Loucy (cell line): ENCODE data around the gene PRRT4.

Experiments
- H2AFZ ChIP-seq: fragments of 200-600 bp; sonication (generic); 2 replicates; pipeline ENCODE4 v1.6.0; 2016; ENCODE audit warnings: antibody characterized with exemption, mild to moderate bottlenecking, low read length, moderate library complexity
- H3F3A ChIP-seq: fragments of 200-600 bp; 2 replicates; pipeline ENCODE4 v1.6.0; 2016; ENCODE audit warnings: antibody characterized with exemption, low read depth, mild to moderate bottlenecking
- H3K27me3 ChIP-seq: fragments of 200-600 bp; sonication (generic); 2 replicates; pipeline ENCODE4 v1.6.1; 2014; ENCODE audit warnings: low read length, mild to moderate bottlenecking; ENCODE audit not compliant: insufficient read depth, poor library complexity, severe bottlenecking
- H3K36me3 ChIP-seq: fragments of 200-600 bp; sonication (generic); 2 replicates; pipeline ENCODE4 v1.6.1; 2016; ENCODE audit warnings: low read length; ENCODE audit not compliant: insufficient read depth
- H3K4me1 ChIP-seq: fragments of 200-600 bp; sonication (generic); 2 replicates; pipeline ENCODE4 v1.5.1; 2014; ENCODE audit warnings: low read length, mild to moderate bottlenecking; ENCODE audit not compliant: insufficient read depth, poor library complexity, severe bottlenecking
- H3K4me2 ChIP-seq: fragments of 200-600 bp; sonication (generic); 2 replicates; pipeline ENCODE4 v1.6.0; 2014; ENCODE audit warnings: antibody characterized with exemption, low read length, low read depth, mild to moderate bottlenecking; ENCODE audit not compliant: poor library complexity, severe bottlenecking
- H3K4me3 ChIP-seq: fragments of 200-600 bp; sonication (generic); 2 replicates; pipeline ENCODE4 v1.5.1; 2014; ENCODE audit warnings: low read length, mild to moderate bottlenecking, mixed read lengths; ENCODE audit not compliant: poor library complexity, severe bottlenecking
- H3K79me2 ChIP-seq: fragments of 200-600 bp; sonication (generic); 2 replicates; pipeline ENCODE4 v1.6.1; 2014; ENCODE audit warnings: low read length; ENCODE audit not compliant: insufficient read depth
- H3K9ac ChIP-seq: fragments of 200-600 bp; sonication (generic); 2 replicates; pipeline ENCODE4 v1.6.0; 2014; ENCODE audit warnings: mild to moderate bottlenecking, low read depth, low read length, moderate library complexity; ENCODE audit not compliant: poor library complexity, severe bottlenecking
- H3K9me2 ChIP-seq: fragments of 200-600 bp; sonication (generic); replicated peaks from 2 replicates; pipeline ENCODE4 v1.6.1; 2016; ENCODE audit warnings: low read depth, low read length, mixed read lengths
- H3K9me3 ChIP-seq: fragments of 200-600 bp; sonication (generic); 2 replicates; pipeline ENCODE4 v1.6.1; 2014; ENCODE audit warnings: mild to moderate bottlenecking, antibody characterized with exemption, low read length, low read depth; ENCODE audit not compliant: insufficient read depth
- H4K20me1 ChIP-seq: fragments of 200-600 bp; sonication (generic); 2 replicates; pipeline ENCODE4 v1.6.0; 2014; ENCODE audit warnings: antibody characterized with exemption, low read length, mild to moderate bottlenecking; ENCODE audit not compliant: insufficient read depth, poor library complexity, severe bottlenecking
- EZH2phosphoT487 ChIP-seq: fragments of 200-600 bp; IDR thresholded peaks from 2 replicates; pipeline ENCODE4 v1.6.1; 2018; ENCODE audit warnings: antibody characterized with exemption, mild to moderate bottlenecking, moderate library complexity, borderline replicate concordance
- TF ChIP-seq, protein P1 (sequence below): fragments of 200-600 bp; sonication (generic); conservative IDR thresholded peaks from 2 replicates; pipeline ENCODE4 v1.5.1; 2014; ENCODE audit warnings: mild to moderate bottlenecking, antibody characterized with exemption, low read length

The PRRT4 gene

DNA sequence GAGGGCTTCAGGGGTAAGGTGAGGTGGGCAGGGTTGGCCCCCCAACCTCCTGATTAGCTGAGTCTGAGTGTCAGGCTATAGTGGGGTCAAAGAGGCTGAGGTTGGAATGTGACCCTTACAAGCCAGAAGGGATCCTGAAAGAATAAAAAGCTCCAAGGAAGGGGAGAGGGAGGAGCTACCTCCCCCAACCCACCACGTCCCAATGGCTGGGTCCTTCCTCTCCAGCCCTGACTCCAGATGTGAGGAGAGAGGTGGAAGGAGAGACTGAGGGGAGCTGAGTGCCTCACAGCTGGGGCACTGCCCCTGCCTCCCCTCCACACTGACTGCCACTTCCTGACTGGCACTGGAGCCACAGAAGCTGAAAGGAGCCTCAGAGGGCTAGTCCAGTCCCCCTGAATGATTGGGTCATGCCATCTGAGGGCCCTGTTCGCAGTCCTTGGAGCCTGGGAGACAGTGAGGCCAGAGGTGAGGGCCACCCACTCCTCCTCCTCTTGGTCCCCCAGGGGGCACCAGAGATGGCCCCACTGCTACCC is 27.7 kb upstream of the PRRT4 start:
- Histone ChIP-seq H3K4me1 (peaks cover 34% of the 10 kb centered on the region), H3K9me2 (no peaks in the 10 kb centered on the region), H3K4me2 (no peak overlapping the region), H3K79me2 (no peaks in the 10 kb centered on the region), H3K4me3 (no peak overlapping the region), H3F3A (no peaks in the 10 kb centered on the region), H4K20me1 (no peaks in the 10 kb centered on the region), H3K9me3 (no peaks in the 10 kb centered on the region), H3K36me3 (no peaks in the 10 kb centered on the region; the same call in 1 of the 2 replicates), H3K9ac (no peak overlapping the region), H3K27me3 (no peaks in the 10 kb centered on the region), H2AFZ (peak overlapping the region; percentile 10; the same call in 1 of the 2 replicates)
- no peak for TF ChIP-seq EZH2phosphoT487
- TF ChIP-seq, protein P1, sequence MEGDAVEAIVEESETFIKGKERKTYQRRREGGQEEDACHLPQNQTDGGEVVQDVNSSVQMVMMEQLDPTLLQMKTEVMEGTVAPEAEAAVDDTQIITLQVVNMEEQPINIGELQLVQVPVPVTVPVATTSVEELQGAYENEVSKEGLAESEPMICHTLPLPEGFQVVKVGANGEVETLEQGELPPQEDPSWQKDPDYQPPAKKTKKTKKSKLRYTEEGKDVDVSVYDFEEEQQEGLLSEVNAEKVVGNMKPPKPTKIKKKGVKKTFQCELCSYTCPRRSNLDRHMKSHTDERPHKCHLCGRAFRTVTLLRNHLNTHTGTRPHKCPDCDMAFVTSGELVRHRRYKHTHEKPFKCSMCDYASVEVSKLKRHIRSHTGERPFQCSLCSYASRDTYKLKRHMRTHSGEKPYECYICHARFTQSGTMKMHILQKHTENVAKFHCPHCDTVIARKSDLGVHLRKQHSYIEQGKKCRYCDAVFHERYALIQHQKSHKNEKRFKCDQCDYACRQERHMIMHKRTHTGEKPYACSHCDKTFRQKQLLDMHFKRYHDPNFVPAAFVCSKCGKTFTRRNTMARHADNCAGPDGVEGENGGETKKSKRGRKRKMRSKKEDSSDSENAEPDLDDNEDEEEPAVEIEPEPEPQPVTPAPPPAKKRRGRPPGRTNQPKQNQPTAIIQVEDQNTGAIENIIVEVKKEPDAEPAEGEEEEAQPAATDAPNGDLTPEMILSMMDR, result peak; percentile 29; the same call in 1 of the 2 replicates

- H3F3A ChIP-seq, result no peaks in the 10 kb centered on the region
- H3K4me1 ChIP-seq, result peaks cover 44% of the 10 kb centered on the region
- no peak overlapping the region for H3K4me2 ChIP-seq
- no peaks in the 10 kb centered on the region for H3K9me3 ChIP-seq
- H4K20me1 ChIP-seq, result no peaks in the 10 kb centered on the region
- H3K79me2 ChIP-seq, result no peaks in the 10 kb centered on the region
- H2AFZ ChIP-seq, result 0 out of 2 replicates have a peak overlapping the region, but pooled peaks have one; percentile 68
- H3K36me3 ChIP-seq, result no peaks in the 10 kb centered on the region
- H3K9me2 ChIP-seq, result no peaks in the 10 kb centered on the region
- H3K4me3 ChIP-seq, result no peak overlapping the region
- no peak for TF ChIP-seq EZH2phosphoT487
- TF ChIP-seq, protein P1, result no peak
- H3K27me3 ChIP-seq, result no peaks in the 10 kb centered on the region
- H3K9ac ChIP-seq, result peak overlapping the region; percentile 25
Measured at GRCh38 chr7:128388145-128388485, 26.6 kb upstream of the PRRT4 start.

DNA sequence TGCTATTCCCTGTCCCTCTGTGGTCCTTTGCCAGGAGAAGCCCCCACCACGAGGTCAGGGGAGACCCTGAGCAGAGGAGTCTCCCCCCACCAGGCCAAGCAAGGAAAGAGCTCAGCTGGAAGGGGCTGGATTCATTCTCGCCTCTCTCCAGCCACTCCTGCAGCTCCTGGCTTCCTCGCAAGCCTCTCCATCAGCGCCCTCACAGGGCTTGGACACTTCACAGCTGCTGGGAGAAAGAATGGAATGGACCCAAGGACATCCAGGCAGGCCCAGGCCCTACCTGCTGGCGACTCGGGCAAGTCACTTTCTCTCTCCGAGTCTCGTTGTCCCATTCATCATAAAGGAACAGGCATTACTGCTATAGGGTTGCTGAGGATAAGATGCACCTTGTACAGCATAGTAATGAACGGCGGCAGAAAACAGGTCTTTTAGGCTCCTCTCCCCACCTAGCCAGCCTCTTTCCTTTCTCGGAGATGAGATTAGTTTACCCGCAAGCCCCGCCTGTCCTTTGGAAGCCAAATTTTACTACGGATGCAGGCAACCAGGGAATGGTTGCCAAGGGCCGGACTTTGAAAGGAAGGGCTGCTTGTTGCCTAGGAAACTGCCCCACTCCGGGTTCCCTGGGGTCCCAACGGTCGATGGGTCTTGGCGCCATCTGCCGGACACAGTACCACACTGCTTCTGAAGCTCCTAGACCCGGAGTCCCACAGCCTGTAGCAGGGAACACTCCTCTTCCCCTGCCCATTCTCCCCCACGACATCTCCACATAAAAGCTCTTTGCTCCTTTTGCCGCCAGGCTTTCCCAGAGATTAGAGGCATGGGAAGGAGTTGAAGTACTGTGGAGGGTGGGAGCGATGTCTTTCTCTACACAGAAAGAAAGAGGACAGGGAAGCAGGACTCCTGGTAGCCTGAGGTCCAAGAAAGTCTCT is 26.0 kb upstream of the PRRT4 start:
- no peaks in the 10 kb centered on the region for H3K36me3 ChIP-seq
- no peaks in the 10 kb centered on the region for H3K9me3 ChIP-seq
- peak overlapping the region; percentile 25 for H3K9ac ChIP-seq
- H3K4me1 ChIP-seq, result peaks cover 47% of the 10 kb centered on the region
- no peak overlapping the region for H3K4me2 ChIP-seq
- H2AFZ ChIP-seq, result 0 out of 2 replicates have a peak overlapping the region, but pooled peaks have one; percentile 68
- TF ChIP-seq, protein P1, result peak; percentile 90
- TF ChIP-seq EZH2phosphoT487, result no peak
- no peaks in the 10 kb centered on the region for H3K9me2 ChIP-seq
- no peaks in the 10 kb centered on the region for H3F3A ChIP-seq
- no peak overlapping the region for H3K4me3 ChIP-seq
- no peaks in the 10 kb centered on the region for H3K27me3 ChIP-seq
- no peaks in the 10 kb centered on the region for H3K79me2 ChIP-seq
- no peaks in the 10 kb centered on the region for H4K20me1 ChIP-seq
